NCI-H1105 (cell line): ENCODE data around the gene USP37.

Experiments used
- DNase-seq: peaks from one replicate; lab custom pipeline; 2025; lab: John Stamatoyannopoulos, UW

USP37 gene

DNA sequence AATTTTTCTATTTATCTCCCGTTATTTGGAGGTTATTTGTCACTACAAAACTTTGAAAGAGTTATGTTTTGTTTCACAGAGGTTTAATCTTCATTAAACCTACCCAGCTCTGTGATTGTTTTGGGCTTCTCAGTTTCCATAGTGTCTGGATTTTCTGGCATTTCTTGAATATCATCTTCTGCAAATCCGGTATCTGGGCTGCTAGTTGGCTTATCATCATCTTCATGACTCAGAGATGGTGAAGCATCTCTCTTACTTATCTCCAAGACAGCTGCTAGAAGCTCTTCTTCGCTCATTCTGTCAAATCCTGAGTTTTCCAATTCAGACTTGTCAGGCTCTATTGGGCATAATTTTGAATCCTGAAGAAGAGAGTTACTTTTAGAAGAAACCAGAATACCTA, 93.6 kb downstream of the USP37 start:
- DNase-seq = no peak

DNA sequence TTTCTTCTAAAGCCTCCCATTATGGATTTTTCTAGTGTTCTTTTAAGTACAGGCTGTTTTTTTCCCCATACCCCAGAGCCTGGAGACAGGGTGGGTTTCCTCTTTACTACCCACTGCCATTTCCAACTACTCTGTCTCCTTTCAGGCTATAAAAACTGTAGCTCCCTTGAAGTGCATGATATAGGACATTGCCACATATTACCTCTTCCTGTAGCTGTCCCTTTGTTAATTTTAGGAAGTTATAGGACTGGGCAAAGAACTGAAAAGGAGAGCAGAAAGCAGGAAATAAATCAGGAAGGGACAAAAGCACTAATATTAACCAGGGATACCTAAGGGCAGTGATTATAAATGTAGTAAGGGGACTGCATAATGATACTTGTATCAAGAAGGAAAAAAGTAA, 95.2 kb downstream of the USP37 start:
- DNase-seq = no peak

DNA sequence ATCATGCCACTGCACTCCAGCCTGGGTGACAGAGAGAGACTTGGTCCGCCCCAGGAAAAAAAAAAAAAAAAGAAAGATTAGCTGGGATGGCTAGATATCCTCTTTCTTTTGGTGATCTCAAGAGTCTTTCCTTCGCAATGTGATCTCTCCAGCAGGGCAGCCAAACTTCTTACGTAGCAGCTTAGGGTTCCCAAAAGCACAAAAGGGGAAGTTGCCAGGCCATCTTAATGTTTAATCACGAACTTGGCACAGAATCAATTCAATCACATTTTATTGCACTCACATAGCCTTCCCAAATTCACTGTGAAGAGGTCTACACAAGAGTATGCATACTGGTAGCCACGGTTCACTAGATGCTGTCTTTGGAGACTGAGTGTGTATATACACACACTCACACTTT, 96.2 kb downstream of the USP37 start:
- DNase-seq = no peak

DNA sequence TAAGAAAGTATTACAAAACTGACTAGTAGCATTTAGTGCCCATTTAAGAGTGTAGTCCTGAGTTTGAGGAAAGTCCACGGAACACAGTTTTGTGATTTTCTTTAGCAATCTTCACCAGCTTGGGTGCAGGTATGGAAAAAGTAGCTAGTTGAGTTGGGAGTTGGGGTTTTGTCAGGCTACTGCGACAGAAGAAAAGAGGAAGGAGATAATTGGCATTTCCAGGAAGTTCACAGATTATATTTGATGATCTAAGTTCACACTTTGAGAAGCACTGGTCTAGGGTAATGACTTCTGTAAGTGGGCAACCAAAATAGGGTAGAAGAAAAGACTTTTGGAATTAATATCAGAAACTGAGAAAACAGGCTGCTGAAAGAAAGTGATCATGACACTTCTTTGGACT, 97.1 kb downstream of the USP37 start:
- DNase-seq = no peak

DNA sequence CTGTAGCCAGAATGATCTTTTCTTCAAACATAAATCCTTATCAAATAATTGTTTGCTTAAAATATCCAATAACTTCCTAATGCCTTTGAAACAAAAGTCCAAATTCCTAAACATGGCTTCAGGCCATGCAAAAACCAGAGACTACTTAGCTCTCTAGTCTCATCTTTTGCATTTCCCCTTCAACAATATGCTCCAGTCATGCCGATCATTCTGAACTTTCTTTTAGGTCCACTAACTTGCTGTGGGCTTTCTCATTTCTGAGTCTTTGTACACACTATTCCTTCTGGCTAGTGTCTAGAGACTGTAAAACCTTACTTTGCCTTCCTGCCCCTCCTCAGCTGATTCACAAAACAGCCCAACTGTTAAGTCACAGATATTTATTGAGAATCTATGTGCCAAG, 97.7 kb downstream of the USP37 start:
- DNase-seq = no peak

DNA sequence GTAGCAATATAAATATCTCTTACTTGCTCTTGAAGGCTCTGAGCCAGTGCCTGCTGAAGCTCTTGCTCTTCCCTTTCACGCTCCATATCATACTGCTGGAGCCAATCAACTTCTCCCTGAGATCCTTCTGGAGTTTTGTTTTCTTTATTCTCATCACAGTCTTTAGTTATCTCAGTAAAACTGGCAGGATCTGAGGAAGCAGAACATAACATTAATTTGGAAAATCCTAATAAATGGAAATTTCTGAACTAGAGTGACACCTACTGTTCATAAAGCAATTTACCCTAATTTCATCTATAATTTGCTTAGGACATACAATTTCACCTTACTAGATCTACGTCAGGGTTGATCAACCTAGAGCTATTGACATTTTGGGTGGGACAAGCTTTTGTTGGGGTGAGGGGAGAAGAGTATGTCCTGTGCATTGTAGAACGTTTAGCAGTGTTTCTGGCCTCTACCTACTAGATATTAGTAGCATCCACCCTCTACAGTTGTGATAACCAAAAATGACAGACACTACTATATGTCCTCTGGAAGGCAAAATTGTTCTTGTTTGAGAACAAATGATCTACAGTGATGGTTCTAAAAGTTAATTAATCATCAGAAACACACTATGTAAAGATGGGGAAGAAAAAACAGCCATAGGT, 102.0 kb downstream of the USP37 start:
- no peak for DNase-seq

DNA sequence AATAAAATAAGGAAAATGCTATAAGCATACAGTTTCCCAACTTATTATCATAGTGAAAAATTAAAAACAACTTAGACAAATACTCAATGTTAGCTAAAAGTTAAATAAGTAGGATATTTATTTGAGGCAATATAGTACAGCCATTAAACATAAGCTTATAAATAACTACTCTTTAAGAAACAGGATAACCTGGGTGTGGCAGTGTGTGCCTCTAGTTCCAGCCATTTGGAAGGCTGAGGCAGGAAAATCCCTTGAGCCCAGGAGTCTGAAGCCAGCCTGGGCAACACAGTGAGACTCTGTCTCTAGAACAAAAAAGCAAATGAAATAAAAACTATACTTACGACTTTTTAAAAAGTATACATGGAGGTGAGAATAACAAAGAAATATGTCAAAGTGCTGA, 109.6 kb downstream of the USP37 start:
- DNase-seq = no peak

DNA sequence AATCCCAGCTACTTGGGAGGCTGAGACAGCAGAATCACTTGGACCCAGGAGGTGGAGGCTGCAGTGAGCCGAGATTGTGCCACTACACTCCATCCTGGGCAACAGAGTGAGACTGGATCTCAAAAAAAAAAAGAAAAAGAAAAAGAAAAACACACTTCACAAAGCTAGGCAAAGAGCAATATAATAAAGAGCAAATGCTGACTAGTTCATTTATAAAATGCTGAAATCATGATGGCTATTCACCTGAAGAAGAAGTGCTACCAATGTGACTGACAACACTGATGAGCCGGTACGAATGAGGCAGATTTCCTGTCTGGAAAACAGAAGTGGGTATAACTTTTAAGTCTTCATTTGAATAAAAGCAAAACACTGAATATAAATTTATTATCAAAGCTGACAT, 111.3 kb downstream of the USP37 start:
- DNase-seq = no peak

DNA sequence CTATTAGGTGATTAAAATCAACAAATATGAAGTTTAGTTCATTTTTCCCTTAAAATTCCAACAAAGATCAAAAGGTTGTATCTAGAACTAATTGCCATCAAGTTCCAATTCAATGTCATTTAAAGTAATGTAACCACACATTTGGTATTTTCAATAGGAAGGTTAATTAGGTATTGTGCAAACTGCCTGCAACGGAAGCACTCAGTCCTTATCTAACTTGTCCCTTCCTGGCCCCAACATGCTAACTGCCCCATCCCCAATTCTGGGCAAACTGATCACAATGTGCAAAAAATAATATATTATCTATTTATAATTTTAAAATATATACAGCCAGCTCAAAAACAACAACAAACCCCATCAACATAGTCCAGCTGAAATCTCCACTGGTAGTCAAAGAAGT, 116.1 kb downstream of the USP37 start:
- DNase-seq = no peak

DNA sequence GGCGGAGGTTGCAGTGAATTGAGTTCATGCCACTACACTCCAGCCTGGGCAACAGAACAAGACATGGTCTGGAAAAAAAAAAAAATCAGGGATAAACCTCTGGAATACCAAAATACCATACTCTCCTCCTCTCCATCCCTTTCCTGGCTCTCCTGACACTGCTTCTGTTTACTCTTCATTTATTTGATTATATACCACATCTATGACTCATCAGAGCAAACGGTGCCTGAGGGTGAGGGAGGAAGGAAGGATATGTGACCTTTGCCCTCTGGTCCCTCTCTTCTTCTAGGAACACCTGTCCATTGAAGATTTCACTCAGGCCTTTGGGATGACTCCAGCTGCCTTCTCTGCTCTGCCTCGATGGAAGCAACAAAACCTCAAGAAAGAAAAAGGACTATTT, 119.2 kb downstream of the USP37 start:
- DNase-seq = no peak

DNA sequence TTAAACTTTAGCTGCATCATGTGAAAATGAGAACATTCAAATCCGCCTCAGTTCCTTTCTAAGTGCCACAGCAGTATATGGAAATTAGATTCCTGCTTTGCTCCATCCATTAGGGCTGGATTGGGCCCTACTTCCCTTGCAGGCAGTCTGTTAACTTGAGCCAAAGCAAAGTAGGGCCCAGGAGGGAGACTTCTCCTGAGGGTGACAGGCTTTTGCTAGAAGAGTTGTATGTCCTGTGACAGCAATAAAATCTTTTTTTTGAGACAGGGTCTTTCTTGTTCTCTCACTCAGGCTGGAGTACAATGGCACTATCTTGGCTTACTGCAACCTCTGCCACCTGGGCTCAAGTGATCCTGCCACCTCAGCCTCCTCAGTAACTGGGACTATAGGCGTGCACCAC, 121.1 kb downstream of the USP37 start:
- no peak for DNase-seq

DNA sequence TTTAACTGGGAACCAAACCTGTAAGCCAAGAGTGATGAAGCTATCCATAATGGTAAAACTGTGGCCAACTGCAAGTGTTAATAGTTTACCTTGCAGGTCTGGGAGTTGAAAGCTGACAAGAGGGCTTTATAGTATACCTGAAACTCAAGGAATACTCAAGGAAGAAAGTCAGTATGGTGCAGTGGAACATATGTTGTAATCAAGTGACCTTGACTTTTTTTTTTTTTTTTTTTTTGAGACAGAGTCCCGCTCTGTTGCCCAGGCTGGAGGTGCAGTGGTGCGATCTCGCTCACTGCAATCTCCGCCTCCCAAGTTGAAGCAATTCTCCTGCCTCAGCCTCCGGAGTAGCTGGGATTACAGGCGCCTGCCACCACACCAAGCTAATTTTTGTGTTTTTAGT, 121.6 kb downstream of the USP37 start:
- DNase-seq = no peak

DNA sequence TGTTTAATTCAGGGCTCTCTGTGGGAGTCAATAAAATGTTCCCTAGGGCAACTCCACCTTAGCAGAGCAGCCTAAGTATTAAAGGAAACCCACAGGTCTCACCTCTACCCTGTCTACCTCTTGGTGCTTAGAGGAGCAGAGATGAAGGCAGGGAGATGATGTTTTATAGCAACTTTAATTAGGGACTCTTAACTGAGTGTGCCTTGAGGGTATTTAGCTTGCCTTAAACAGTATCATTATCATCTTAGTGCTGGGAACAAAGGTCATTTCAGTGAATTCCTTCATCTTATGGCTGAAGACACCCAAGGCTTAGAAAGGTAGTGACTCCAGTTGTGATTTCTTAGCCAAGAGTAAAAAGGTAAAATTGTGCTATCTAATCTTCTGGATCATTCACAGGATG, 122.5 kb downstream of the USP37 start:
- DNase-seq = no peak

DNA sequence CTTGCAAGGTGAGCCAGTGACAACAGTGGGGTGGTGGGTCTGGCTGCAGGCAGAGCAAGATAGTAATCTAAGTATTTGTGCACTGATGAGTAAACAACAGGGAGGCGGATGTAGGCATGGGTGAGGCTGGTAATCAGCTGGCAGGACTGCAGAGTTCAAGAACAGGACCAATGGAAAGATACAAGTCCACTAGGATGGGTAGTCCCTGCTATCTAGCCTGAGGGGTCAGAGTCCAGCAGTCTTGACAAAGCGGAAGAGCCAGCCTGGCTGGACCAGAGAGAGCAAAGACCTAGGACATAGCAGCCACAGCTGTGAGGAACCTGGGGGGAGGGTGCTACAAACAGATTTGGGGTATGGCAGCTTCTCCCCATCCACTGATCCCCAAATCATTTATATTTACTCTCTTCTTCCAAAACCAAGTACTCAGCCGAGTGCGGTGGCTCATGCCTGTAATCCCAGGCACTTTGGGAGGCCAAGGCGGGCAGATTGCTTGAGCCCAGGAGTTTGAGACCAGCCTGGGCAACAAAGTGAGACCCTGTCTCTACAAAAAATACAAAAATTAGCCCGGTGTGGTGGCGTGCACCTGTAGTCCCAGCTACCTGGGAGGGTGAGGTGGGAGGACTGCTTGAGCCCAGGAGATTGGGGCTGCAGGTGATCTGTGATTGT, 123.3 kb downstream of the USP37 start:
- DNase-seq = no peak

DNA sequence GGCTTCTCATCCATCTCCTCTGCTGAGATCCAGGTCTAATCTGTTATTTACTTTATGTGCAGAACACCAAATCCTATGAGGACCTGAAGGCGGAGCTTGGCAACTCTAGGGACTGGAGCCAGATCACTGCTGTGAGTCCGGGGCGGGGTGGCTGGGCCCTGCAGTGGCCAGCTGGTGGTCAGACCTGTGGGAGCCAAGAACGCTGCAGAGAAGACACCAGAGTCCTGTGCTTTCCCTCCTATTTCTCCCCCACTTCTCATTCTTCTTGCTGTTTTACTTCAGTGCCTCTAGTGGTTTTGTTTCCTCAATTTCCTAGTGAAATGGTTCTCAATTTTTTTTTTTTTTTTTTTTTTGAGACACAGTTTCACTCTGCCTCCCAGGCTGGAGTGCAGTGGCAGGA, 129.6 kb downstream of the USP37 start:
- no peak for DNase-seq

DNA sequence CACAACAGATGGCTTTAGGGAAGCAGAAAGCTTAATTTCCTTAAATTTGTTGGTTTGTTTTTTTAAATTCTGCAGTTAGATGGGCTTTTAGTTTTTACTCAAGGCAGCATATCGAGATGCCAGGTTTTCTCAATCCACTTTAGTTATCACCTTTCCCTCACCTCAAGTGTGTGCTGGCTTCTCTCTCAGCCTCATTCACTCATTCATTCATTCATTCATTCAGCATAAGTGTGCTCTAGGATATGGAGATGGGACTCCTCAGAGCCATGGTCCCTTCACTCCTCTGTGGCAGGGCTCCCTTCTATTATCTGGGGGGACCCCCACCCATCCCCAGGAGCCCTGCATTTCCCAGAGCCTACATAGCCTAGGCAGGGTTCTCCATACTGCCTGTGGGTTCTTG, 130.2 kb downstream of the USP37 start:
- DNase-seq = no peak

DNA sequence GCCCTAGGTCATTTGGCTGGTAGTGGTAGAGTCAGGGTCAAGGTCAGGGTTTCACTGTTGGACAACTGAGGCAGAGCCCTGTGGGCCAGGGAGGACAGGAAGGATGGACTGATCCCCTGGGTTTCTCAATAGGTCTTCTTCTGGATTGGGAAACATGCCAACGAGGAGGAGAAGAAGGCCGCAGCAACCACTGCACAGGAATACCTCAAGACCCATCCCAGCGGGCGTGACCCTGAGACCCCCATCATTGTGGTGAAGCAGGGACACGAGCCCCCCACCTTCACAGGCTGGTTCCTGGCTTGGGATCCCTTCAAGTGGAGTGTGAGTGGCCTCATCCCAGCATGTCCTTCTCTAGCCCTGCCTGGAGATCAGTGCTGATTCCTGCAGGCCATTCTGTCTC, 131.2 kb downstream of the USP37 start:
- no peak for DNase-seq

DNA sequence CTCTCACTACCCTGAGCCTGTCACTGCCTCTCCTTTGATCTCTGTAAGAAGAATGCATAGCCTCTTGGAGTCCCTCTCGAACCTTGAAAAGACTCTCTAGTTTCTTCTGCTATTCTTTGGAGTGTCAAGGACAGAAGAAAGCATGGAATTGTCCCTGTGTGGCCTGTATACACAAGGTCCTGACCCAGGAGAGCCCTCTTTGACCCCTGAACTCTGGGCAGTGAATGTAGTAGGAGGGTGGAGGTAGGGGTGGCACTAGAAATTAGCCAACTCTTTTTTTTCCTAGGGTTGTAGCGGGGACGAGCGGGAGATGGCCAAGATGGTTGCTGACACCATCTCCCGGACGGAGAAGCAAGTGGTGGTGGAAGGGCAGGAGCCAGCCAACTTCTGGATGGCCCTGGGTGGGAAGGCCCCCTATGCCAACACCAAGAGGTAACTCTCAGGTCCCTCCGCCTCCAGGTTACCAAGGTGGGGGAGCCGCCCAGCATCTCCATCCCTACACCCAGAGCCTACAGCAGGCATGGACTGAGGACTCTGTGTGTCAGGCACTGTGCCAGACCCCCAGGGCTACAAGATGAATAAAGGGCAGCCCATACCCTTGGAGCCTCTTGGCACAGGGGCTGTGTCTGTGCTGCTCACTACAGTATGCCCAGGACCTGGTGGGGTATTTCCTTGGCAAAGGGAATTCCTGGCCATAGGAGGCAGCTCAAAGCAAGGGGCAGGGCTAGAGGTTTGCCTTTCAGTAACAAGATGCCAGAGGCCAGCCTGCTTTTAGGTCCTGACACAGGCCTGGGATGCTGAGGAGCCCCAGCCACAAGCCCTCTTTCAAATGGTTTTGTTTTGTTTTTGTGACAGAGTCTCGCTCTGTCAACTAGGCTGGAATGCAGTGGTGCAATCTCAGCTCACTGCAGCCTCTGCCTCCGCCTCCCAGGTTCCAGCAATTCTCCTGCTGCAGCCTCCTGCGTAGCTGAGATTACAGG, 132.9 kb downstream of the USP37 start:
- no peak for DNase-seq

DNA sequence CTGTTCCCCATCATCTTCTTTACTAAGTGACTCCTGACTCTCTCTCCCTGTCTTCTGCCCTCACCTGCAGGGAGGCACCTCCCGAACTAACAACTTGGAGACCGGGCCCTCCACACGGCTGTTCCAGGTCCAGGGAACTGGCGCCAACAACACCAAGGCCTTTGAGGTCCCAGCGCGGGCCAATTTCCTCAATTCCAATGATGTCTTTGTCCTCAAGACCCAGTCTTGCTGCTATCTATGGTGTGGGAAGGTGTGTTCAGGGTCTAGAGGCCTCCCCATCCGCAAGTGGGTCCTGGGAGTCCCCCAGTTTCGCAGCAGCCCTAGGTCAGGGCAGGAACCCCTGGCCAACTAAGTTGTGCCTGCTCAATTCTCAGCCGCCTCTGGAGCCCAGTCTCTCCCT, 133.7 kb downstream of the USP37 start:
- DNase-seq = no peak

DNA sequence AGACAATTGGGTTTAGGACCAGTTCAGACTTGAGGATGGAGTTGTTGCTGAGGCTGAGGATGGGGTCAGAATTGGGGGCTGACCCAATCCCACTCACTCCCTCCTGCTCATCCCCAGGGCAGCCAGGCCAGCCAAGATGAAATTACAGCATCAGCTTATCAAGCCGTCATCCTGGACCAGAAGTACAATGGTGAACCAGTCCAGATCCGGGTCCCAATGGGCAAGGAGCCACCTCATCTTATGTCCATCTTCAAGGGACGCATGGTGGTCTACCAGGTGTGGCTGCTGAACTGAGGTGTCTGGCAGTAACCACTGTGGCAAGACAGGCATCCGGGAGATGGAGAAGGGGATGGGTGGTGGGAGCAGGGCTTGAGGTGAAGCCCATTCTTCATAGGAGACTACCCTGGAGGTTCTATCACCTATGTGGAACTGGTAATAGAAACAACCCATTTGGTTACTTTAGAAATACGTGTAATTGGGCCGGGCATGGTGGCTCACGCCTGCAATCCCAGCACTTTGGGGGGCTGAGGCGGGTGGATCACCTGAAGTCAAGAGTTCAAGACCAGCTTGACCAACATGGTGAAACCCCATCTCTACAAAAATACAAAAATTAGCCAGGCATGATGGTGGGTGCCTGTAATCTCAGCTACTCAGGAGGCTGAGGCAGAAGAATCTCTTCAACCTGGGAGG, 135.3 kb downstream of the USP37 start:
- DNase-seq = no peak

DNA sequence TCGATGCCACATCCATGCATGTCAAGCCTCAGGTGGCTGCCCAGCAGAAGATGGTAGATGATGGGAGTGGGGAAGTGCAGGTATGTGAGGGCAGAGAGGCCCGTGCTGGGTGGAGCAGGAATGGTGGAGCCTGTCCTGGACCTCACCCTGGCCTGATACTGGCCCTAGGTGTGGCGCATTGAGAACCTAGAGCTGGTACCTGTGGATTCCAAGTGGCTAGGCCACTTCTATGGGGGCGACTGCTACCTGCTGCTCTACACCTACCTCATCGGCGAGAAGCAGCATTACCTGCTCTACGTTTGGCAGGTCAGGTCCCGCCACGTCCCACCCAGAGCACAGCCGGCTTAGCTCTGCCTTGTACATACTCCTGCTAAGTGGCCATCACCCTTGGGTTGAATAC, 136.3 kb downstream of the USP37 start:
- DNase-seq = no peak

DNA sequence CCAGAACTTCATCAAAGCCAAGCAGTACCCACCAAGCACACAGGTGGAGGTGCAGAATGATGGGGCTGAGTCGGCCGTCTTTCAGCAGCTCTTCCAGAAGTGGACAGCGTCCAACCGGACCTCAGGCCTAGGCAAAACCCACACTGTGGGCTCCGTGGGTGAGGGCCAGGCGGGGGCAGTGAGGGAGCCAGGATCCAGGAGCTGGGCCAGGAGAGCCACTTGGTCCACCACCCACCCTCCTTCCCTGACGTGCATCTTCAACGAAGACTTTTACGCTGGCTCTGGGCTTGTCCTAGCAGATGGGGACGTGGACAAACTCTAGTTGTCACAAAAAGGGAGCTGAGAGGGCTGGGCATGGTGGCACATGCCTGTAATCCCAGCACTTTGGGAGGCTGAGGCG, 137.4 kb downstream of the USP37 start:
- DNase-seq = no peak
